Middle frontal gyrus (tissue), 1 donor: ENCODE data around the gene SMTN.
A peak's percentile ranks its signal among the peaks of the same experiment; 100 is the strongest.
"Not testable (repeated sequence)": the region's sequence is repeated elsewhere in the genome, so short reads cannot be mapped to it uniquely, and the experiment has no call there.

Source experiments
- DNase-seq: peaks from one replicate; pipeline ENCODE4 v3.0.0-alpha.2; 2015; ENCODE audit warnings: low spot score; ENCODE audit errors: extremely low spot score

SMTN gene

GRCh38 chr22:31080848-31081649 is at the start of gene SMTN:
Gene SMTN (plus strand): TSS chr22:31081318. CDS start chr22:31083259, 1,941 bp downstream.
- DNase-seq, result peak; percentile 65

DNA sequence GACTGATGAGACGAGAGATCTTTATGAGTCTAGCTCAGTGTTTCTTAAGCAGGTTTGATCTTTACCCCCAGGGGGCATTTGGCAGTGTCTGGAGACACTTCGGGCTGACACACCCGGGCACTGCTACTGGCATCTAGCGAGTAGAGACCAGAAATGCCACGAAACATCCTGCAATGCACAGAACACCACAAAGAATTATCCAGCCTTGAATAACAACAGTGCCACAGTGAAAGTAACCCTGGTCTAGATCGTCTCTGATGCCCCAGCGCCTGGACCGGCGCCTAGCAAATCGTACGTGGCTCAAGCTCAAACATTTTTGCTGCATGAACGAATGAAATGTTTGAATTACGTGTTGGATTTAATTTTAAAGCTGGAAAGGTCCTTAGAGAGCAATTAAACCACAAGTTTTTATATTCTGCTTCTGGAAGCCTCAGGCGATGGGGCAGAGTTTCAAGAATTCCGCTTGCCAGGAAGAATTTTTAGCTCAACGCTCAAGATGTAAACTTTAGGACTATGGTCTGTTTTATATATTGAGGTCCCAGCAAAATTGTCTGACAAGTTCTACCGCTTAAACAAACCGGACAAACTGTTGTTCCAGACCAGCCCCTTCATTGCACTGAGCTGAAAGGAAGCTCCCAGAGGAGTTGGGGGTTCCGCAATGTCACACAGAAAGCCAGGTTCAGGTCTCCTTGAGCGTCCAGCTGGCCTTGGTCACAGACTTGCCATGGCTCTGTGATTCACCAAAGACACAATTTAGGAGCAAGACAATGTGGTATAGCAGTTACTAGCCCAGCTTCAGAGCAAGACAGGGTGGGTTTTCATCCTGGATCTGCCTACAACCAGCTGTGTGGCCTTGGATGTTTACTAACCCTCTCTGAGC is 44.2 kb upstream of the SMTN start:
- no peak for DNase-seq

GRCh38 chr22:31038686-31039085 is 42.4 kb upstream of the SMTN start:
- no peak for DNase-seq

DNA sequence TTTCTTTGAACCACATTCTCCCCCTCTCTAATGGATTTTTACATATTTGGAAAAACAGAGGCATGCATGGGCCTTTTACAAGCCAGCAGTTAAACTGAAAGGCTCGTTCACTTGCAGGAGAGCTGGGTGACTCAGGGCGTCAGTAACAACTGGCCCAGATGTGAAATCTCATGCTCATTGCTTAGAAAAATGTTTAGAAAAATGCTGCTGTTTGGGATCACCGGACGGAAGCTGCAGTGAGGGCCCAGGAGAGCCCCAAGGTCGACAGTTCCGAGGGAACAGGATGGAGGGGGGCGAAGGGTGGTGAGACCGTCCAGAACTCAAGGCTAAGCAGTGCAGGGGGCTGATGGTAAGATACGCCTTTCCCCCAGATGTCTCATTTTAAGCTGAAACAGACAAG is 41.7 kb upstream of the SMTN start:
- DNase-seq, result no peak

GRCh38 chr22:31040542-31041398 is 40.3 kb upstream of the SMTN start:
- no peak for DNase-seq

- no peak for DNase-seq
Observed at GRCh38 chr22:31044262-31044861, 36.8 kb upstream of the SMTN start.

DNA sequence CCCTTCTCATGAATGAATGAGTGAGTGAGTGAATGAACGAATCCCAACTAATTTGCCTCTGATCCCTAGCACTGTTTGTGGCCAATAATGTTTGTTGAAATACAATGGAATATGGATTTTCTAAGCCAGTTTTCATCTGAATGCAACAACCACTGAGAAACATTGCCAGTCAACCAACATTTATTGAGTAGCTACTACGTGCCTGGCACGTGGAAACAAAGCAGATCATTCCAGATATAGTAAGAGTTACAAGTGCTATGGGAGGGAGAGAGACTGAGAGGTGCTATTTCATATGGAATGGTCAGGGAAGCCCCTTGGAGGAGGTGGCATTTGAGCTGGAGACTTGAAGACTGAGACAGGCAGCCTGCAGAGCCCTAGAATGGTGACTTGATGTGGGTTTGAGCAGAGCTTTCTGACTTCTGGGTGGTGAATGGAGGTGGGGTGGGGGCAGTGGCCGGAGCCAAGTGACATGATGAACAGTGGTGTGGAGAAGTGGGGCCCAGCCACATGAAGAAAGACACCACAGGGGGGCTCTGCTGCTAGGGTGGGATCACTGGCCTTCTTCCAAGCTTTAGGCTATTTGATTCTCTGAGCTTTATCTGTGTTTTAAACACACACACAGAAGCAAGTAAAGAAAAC is 35.1 kb upstream of the SMTN start:
- no peak for DNase-seq

DNA sequence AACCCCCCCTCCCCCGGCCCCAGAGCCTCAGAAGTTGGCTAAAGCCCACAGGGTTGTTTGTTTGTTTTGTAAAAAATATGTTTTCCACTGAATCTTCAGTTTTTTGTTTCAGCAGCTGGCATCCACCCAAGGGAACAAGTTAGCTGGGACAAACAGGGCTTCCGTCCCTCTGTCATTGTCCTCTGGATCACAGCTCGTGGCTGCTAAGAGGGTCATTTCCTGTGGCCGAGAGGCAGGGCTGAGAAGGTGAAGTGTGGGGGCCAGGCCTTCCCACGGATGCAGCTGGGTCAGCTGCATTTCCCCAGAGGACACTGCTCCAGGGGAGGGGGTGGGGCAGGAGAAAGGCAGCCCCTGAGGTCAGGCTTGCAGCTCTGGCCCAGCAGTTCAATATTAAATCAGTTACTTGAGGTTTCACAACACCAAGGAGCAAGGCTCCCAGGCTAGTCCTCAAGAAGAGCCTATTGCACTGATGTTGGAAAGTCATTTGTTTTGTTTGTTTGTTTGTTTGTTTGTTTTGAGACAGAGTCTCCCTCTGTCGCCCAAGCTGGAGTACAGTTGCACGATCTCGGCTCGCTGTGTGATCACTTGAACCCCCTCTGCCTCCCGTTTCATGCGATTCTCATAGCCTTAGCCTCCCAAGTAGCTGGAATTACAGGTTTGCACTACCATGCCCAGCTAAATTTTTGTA is 34.4 kb upstream of the SMTN start:
- DNase-seq, result no peak

GRCh38 chr22:31048570-31048969 is 32.5 kb upstream of the SMTN start:
- DNase-seq, result no peak

GRCh38 chr22:31049815-31050420 is 31.2 kb upstream of the SMTN start:
- no peak for DNase-seq

DNA sequence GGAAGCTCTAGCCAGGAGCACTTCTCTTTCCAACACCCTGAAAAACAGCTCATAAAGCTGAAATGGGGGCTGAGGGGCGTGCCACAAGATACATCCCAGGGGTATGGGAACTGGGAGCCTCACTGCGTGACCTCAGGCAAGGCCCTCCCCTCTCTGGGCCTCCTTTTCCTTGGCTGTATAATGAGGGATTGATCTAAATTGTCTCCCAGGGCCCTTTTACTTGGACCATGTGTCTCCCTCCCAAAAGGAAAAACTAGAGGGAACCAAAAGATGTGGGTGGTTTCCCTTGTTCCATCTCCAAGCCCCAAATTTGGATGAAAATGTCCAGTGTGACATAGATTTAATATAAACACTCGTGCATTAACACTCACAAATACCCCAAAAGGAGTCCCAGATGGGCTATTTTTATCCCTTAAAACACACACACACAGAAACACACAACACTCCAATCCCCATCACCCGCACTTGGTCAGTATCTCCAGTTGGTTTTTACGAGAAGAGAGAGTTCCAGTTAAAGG is 25.9 kb upstream of the SMTN start:
- DNase-seq, result no peak

DNA sequence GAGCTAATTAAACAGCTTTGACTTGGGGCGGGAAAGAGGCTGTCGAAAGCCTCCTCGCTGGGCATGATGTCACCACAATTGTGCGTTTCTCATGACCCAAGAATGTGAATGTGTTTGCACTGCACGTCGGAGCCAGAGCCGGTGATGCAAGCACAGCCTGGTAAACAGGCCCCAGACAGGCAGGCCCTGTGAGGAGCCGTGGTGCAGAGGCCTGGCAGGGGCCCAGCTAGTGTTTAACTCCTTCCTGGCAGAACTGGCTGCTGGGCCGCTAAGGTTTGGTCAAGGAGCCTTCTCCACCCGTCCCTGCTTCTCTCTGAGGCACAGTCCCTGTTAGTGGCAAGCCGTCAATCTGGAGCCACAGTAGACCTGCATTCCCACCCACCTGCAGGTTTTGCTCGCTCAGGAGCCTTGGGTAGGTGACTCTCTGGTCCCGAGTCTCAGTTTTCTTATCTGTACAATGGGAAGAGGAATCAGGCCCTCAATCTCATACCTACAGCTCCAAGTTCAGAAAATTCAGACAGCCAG is 25.4 kb upstream of the SMTN start:
- DNase-seq, result no peak

DNA sequence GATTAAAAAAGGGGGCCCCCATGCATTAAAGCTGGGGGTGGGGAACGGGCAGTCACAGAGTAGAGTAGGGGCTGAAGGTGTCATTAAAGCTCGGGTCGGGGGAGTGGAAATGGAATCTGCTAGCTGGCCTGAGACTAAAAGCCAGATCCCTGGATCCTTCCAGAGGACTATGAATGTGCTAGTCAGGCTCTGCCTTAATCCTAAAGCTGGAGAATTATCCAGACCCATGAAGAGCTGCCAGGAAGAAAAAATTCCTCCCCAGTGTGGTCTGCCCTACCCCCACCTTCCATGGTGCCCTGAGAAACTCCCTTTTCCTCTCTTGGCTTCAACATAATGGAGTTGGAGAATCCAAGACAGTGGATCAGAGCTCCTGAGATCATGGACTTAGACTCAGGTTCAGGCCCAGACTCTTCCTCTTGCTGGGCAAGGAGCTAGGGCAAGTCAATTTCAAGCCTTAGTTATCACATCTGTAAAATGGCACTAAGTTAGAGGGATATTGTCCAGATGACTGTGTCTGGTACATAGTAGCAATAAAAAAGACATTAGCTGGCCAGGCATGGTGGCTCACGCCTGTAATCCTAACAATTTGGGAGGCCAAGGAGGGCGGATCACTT is 24.0 kb upstream of the SMTN start:
- no peak for DNase-seq

GRCh38 chr22:31059663-31060062 is 21.5 kb upstream of the SMTN start:
- not testable (repeated sequence) for DNase-seq

DNA sequence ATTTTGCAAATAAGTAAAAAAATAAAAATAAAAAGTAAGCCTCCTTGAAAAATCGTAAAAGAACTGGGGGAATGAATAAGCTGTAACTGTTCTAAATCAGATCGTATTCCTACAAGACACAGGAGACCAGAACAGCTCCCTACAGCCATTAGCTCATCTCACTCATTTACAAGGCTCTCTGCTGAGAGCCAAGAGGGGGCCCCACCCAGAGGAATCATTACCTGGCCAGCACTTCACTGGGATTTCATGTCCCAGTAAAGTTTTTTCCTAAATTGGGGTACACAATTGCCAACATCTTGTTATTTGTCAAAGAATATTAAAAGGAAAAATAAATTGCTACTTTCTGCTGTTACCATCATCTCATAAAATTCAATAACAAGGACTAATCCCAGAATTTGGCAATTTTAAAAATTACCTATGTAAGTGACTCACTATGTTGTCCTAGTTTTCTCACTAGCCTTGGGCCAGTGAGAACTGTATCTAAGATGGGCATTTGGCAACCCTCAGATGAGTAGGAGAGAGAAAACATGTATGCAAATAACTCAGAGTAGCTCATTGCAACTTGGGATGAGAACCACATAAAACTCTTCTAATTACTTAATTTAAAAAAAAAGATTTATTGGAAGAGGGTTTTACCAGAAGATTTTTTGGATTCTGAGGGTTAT is 18.4 kb upstream of the SMTN start:
- no peak for DNase-seq

DNA sequence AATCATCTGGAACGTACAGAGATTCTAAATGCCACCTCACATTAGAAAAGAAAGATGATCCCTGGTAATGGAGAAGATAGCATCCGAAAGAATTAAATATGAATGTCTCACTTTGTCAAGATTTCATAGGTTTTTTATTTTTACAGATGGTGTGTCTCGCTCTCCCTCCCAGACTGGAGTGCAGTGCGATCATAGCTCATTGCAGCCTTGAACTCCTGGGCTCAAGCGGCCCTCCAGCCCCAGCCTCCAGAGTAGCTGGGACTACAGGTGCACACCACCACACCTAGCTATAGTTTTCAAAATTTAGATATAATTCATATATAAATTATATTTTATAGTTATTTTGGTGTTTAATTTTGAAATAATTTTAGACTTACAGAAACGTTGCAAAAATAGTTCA is 16.7 kb upstream of the SMTN start:
- DNase-seq, result no peak

- no peak for DNase-seq
Observed at GRCh38 chr22:31068970-31069369, 12.1 kb upstream of the SMTN start.

DNA sequence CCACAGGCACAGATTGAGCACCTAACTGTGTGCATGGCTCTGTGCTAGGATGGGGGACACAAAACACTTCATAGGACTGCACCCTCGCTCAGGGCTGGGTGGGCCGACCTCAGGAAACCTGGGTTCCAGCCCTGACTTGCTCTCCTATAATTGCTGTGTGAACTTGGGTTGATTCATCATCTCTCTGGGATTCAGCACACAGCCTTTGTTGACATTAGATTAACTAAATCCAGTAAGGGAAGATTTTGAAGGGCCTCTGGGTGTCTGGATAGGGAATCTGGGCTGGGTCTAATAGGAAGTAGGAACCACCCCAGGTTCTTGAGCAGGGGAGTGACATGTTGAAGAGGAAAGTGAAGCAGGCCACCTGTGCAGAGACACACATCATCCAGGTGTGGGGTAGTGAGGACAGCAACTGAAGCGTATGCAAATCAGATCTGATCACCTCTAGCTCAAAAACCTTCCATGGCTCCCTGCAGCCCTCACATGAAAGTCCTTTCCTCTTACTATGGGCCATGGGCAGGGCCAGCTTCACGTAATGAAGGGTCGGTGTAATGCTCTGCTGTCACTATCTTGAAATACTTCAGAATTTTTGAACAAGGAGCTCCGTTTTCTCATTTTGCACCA is 11.3 kb upstream of the SMTN start:
- not testable (repeated sequence) for DNase-seq
